Naive thymus-derived CD4-positive, alpha-beta T cell (primary cell): ENCODE results near the gene ACSBG1. TPM values are rescaled to one million over a fixed set of nuclear protein-coding genes. Genes with fewer than 3 reads are reported as not detected.

Experiments used
- ATAC-seq: fragments of 150-1000 bp; cut with Tn5 transposase; 2 replicates; pipeline ENCODE4 v1.10.0; 2021; ENCODE audit warnings: mild to moderate bottlenecking, moderate library complexity
- CTCF ChIA-PET: fragments of 350-600 bp; sonication (Branson Sonifier 250); formaldehyde crosslinking; loops from one replicate; lab custom pipeline; 2021; ENCODE audit warnings: antibody characterized with exemption; lab: Charles Lee
- POLR2A ChIA-PET: fragments of 350-600 bp; sonication (Branson Sonifier 250); formaldehyde crosslinking; loops from one replicate; lab custom pipeline; 2021; ENCODE audit warnings: antibody characterized with exemption, inconsistent platforms; lab: Charles Lee
- DNase-seq, 9 donors: peaks; one replicate each; pipeline versions ENCODE4 v3.0.0 to v3.0.0-alpha.2; 2020 to 2022; ENCODE audit warnings: mixed read lengths in 1 of 9
- H3K27ac ChIP-seq: one replicate; pipeline ENCODE4 v1.7.0; 2013; ENCODE audit warnings: mild to moderate bottlenecking, low read depth, low read length, moderate library complexity
- H3K27me3 ChIP-seq, 2 donors: one replicate each; pipeline ENCODE4 v1.7.0; 2013; ENCODE audit warnings: low read length in 2 of 2, mild to moderate bottlenecking in 2 of 2, moderate library complexity in 2 of 2; ENCODE audit not compliant: control insufficient read depth in 2 of 2, insufficient read depth in 2 of 2
- H3K36me3 ChIP-seq, 3 experiments: 1 replicate in 2 of 3; 2 replicates in 1 of 3; pipeline ENCODE4 v1.7.0; 2013; ENCODE audit warnings: low read length in 3 of 3, mild to moderate bottlenecking in 3 of 3, moderate library complexity in 1 of 3; ENCODE audit not compliant: insufficient read depth in 3 of 3, control insufficient read depth in 2 of 3
- H3K4me1 ChIP-seq, 2 donors: one replicate each; pipeline ENCODE4 v1.7.0; 2013; ENCODE audit warnings: low read length in 2 of 2, mild to moderate bottlenecking in 2 of 2, moderate library complexity in 1 of 2; ENCODE audit not compliant: control insufficient read depth in 2 of 2, insufficient read depth in 2 of 2
- H3K4me3 ChIP-seq: 2 replicates; pipeline ENCODE4 v1.7.0; 2013; ENCODE audit warnings: mild to moderate bottlenecking, low read length
- H3K9me3 ChIP-seq, 3 experiments: 1 replicate in 2 of 3; 2 replicates in 1 of 3; pipeline ENCODE4 v1.7.0; 2013; ENCODE audit warnings: low read length in 3 of 3; ENCODE audit not compliant: control insufficient read depth in 2 of 3
- H3K27ac Mint-ChIP-seq, 9 donors: one replicate each; pipeline ENCODE4 v1.8.0; 2020 to 2022; ENCODE audit warnings: mixed read lengths in 9 of 9, mild to moderate bottlenecking in 8 of 9, moderate library complexity in 5 of 9, inconsistent platforms in 2 of 9
- H3K27me3 Mint-ChIP-seq, 5 donors: one replicate each; pipeline ENCODE4 v1.8.0; 2021 to 2022; ENCODE audit warnings: mixed read lengths in 5 of 5, mild to moderate bottlenecking in 1 of 5
- H3K36me3 Mint-ChIP-seq, 5 donors: one replicate each; pipeline ENCODE4 v1.8.0; 2020 to 2022; ENCODE audit warnings: mixed read lengths in 5 of 5, mild to moderate bottlenecking in 3 of 5, inconsistent platforms in 1 of 5
- H3K4me1 Mint-ChIP-seq, 7 donors: one replicate each; pipeline ENCODE4 v1.8.0; 2020 to 2022; ENCODE audit warnings: mixed read lengths in 7 of 7, mild to moderate bottlenecking in 3 of 7, inconsistent platforms in 1 of 7
- H3K4me3 Mint-ChIP-seq, 10 donors: one replicate each; pipeline ENCODE4 v1.8.0; 2020 to 2022; ENCODE audit warnings: mild to moderate bottlenecking in 10 of 10, mixed read lengths in 10 of 10, moderate library complexity in 6 of 10, inconsistent platforms in 2 of 10
- H3K9me3 Mint-ChIP-seq, 11 donors: one replicate each; pipeline ENCODE4 v1.8.0; 2020 to 2022; ENCODE audit warnings: mixed read lengths in 11 of 11, mild to moderate bottlenecking in 4 of 11, inconsistent platforms in 1 of 11, moderate library complexity in 1 of 11
- intact Hi-C, 2 donors: fragments of 100-400 bp; cut with micrococcal nuclease; formaldehyde crosslinking; loops; one replicate each; pipeline ENCODE4 v1.15.1; 2023
- polyA plus RNA-seq, 2 donors: library from polyadenylated mRNA; unstranded; fragments of 300-500 nt; fragmentation: Illumina TruSeq; gene quantifications; one replicate each; pipeline ENCODE4 v1.2.3, GENCODE V29; 2021
- total RNA-seq, 6 experiments: library from RNA in 5 of 6; stranded (reverse) in 5 of 6; gene quantifications; 1 replicate in 5 of 6; 2 replicates in 1 of 6; pipeline ENCODE4 v1.2.3 and lab custom pipeline; 2021 to 2026

Gene ACSBG1
- total RNA-seq (under 1 TPM in 1 of 5 experiments, not detected in 4; 0.39 TPM), polyA plus RNA-seq (under 1 TPM in 1 of 2 donors, not detected in 1; 0.06 TPM), total RNA-seq (lab: John Stamatoyannopoulos, UW) (not detected)

- Mint-ChIP-seq H3K27ac (no peak within 1 kb of the TSS), H3K9me3 (peaks cover 0 to 2% (median 0%) of the 10 kb centered on the region in 11 donors), H3K4me3 (peak within 1 kb of the TSS in 1 of 10 donors; percentile 35), H3K27me3 (peaks cover 0 to 16% (median 12%) of the 10 kb centered on the region in 5 donors), H3K4me1 (peaks cover 0 to 10% (median 0%) of the 10 kb centered on the region in 7 donors), H3K36me3 (no peaks in the 10 kb centered on the region)
- POLR2A ChIA-PET = no interaction called here
- ATAC-seq (no peak), DNase-seq (no peak)
- no peak within 1 kb of the TSS for H3K4me3 ChIP-seq
- intact Hi-C loops = no loop called here
- H3K9me3 ChIP-seq = no peaks in the 10 kb centered on the region
- H3K27me3 ChIP-seq = no peaks in the 10 kb centered on the region
- H3K4me1 ChIP-seq = no peaks in the 10 kb centered on the region
- no peaks in the 10 kb centered on the region for H3K36me3 ChIP-seq
- H3K27ac ChIP-seq = no peak within 1 kb of the TSS
- CTCF ChIA-PET = no interaction called here
Observed at GRCh38 chr15:78234515-78235040, at the start of gene ACSBG1. Gene ACSBG1 (minus strand): TSS chr15:78234565. CDS start chr15:78234501, 64 bp downstream.

GRCh38 chr15:78282324-78282723 lies 48.0 kb upstream of the ACSBG1 start:
- no peak for DNase-seq
- Mint-ChIP-seq H3K9me3 (no peaks in the 10 kb centered on the region), H3K4me3 (no peak overlapping the region), H3K27ac (peak overlapping the region in 4 of 9 donors; percentile 11 to 76 (median 47)), H3K27me3 (no peaks in the 10 kb centered on the region), H3K4me1 (peaks cover 0 to 7% (median 2%) of the 10 kb centered on the region in 7 donors), H3K36me3 (peaks cover 6 to 44% (median 19%) of the 10 kb centered on the region in 5 donors)
- H3K36me3 ChIP-seq = peaks cover 6 to 88% (median 18%) of the 10 kb centered on the region in 3 experiments
- H3K27ac ChIP-seq = no peak overlapping the region
- ChIA-PET CTCF (interaction anchor here (0.8 to 1.4 kb wide), 2 partner anchors 10 to 42 kb away, joined by 3 to 6 read pairs; no protein-coding TSS in a partner anchor), POLR2A (interaction anchor here (1.0 to 1.4 kb wide), 2 partner anchors 11 to 17 kb away, joined by 4 to 5 read pairs; no protein-coding TSS in a partner anchor)
- no peak overlapping the region for H3K4me3 ChIP-seq
- ATAC-seq = no peak
- no peaks in the 10 kb centered on the region for H3K27me3 ChIP-seq
- no peaks in the 10 kb centered on the region for H3K4me1 ChIP-seq
- intact Hi-C loops = no loop called here
- no peaks in the 10 kb centered on the region for H3K9me3 ChIP-seq

- intact Hi-C loops = no loop called here
- Histone ChIP-seq H3K4me3 (no peak overlapping the region), H3K4me1 (no peaks in the 10 kb centered on the region), H3K27ac (no peak overlapping the region), H3K9me3 (no peaks in the 10 kb centered on the region), H3K27me3 (no peaks in the 10 kb centered on the region), H3K36me3 (peaks cover 11 to 90% (median 18%) of the 10 kb centered on the region in 3 experiments)
- DNase-seq = no peak
- POLR2A ChIA-PET = interaction anchor here (0.9 kb wide), 1 partner anchor 125 kb away, joined by 3 read pairs; no protein-coding TSS in a partner anchor
- Mint-ChIP-seq H3K27me3 (no peaks in the 10 kb centered on the region), H3K27ac (peak overlapping the region in 2 of 9 donors; percentile 41 to 70), H3K9me3 (no peaks in the 10 kb centered on the region), H3K36me3 (peaks cover 3 to 29% (median 12%) of the 10 kb centered on the region in 5 donors), H3K4me3 (no peak overlapping the region), H3K4me1 (peaks cover 0 to 7% (median 0%) of the 10 kb centered on the region in 7 donors)
- CTCF ChIA-PET = interaction anchor here (1.3 kb wide), 1 partner anchor 172 kb away, joined by 6 read pairs; no protein-coding TSS in a partner anchor
- no peak for ATAC-seq
Observed at GRCh38 chr15:78280319-78281072, 46.1 kb upstream of the ACSBG1 start.

GRCh38 chr15:78276064-78276943 lies 41.9 kb upstream of the ACSBG1 start:
- Mint-ChIP-seq H3K4me1 (peaks cover 0 to 7% (median 0%) of the 10 kb centered on the region in 7 donors), H3K4me3 (no peak overlapping the region), H3K36me3 (peaks cover 3 to 40% (median 10%) of the 10 kb centered on the region in 5 donors), H3K27me3 (no peaks in the 10 kb centered on the region), H3K9me3 (peaks cover 0 to 2% (median 0%) of the 10 kb centered on the region in 11 donors), H3K27ac (peak overlapping the region in 3 of 9 donors; percentile 20 to 66 (median 38))
- Histone ChIP-seq H3K27me3 (no peaks in the 10 kb centered on the region), H3K4me3 (no peak overlapping the region), H3K4me1 (no peaks in the 10 kb centered on the region), H3K9me3 (no peaks in the 10 kb centered on the region), H3K36me3 (peaks cover 0 to 88% (median 5%) of the 10 kb centered on the region in 3 experiments), H3K27ac (no peak overlapping the region)
- ChIA-PET POLR2A (interaction anchor here (0.8 kb wide), 1 partner anchor 12 kb away, joined by 3 read pairs; the partner anchor contains the start of gene DNAJA4), CTCF (no interaction called here)
- DNase-seq = no peak
- intact Hi-C loops = no loop called here
- ATAC-seq = no peak

GRCh38 chr15:78274994-78275393 lies 40.6 kb upstream of the ACSBG1 start:
- Mint-ChIP-seq H3K9me3 (peaks cover 0 to 2% (median 0%) of the 10 kb centered on the region in 11 donors), H3K36me3 (peaks cover 3 to 45% (median 10%) of the 10 kb centered on the region in 5 donors), H3K27me3 (no peaks in the 10 kb centered on the region), H3K27ac (peak overlapping the region in 2 of 9 donors; percentile 12 to 18), H3K4me1 (peaks cover 0 to 7% (median 5%) of the 10 kb centered on the region in 7 donors), H3K4me3 (no peak overlapping the region)
- H3K36me3 ChIP-seq = peaks cover 0 to 88% (median 5%) of the 10 kb centered on the region in 3 experiments
- DNase-seq = no peak
- ATAC-seq = no peak
- POLR2A ChIA-PET = no interaction called here
- no peak overlapping the region for H3K4me3 ChIP-seq
- H3K27ac ChIP-seq = no peak overlapping the region
- no peaks in the 10 kb centered on the region for H3K27me3 ChIP-seq
- no peaks in the 10 kb centered on the region for H3K4me1 ChIP-seq
- intact Hi-C loops = no loop called here
- H3K9me3 ChIP-seq = no peaks in the 10 kb centered on the region
- CTCF ChIA-PET = no interaction called here

- DNase-seq (no peak), ATAC-seq (no peak)
- intact Hi-C loops = no loop called here
- H3K4me1 Mint-ChIP-seq = peaks cover 6 to 19% (median 13%) of the 10 kb centered on the region in 7 donors
- peaks cover 0 to 2% (median 0%) of the 10 kb centered on the region in 11 donors for H3K9me3 Mint-ChIP-seq
- ChIA-PET POLR2A (interaction anchor here (2.0 kb wide), 1 partner anchor 9 kb away, joined by 5 read pairs; no protein-coding TSS in a partner anchor), CTCF (interaction anchor here (0.6 to 0.8 kb wide), 2 partner anchors 31 to 732 kb away, joined by 3 to 4 read pairs; no protein-coding TSS in a partner anchor)
- Histone ChIP-seq H3K4me3 (no peak overlapping the region), H3K9me3 (no peaks in the 10 kb centered on the region), H3K27ac (no peak overlapping the region), H3K4me1 (peaks cover 0 to 2% of the 10 kb centered on the region in 2 donors), H3K27me3 (no peaks in the 10 kb centered on the region), H3K36me3 (peaks cover 0 to 71% (median 5%) of the 10 kb centered on the region in 3 experiments)
- H3K27me3 Mint-ChIP-seq = no peaks in the 10 kb centered on the region
- peaks cover 0 to 33% (median 5%) of the 10 kb centered on the region in 5 donors for H3K36me3 Mint-ChIP-seq
- peak overlapping the region in 3 of 9 donors; percentile 15 to 43 (median 30) for H3K27ac Mint-ChIP-seq
- no peak overlapping the region for H3K4me3 Mint-ChIP-seq
Observed at GRCh38 chr15:78272776-78273175, 38.4 kb upstream of the ACSBG1 start.
